Measurements from ENCODE around the gene FOLR3. TPM values are rescaled to one million over a fixed set of nuclear protein-coding genes. Genes with fewer than 3 reads are reported as not detected.

Gene FOLR3
- total RNA-seq, 1 experiment from 2014 or later = not detected

DNA sequence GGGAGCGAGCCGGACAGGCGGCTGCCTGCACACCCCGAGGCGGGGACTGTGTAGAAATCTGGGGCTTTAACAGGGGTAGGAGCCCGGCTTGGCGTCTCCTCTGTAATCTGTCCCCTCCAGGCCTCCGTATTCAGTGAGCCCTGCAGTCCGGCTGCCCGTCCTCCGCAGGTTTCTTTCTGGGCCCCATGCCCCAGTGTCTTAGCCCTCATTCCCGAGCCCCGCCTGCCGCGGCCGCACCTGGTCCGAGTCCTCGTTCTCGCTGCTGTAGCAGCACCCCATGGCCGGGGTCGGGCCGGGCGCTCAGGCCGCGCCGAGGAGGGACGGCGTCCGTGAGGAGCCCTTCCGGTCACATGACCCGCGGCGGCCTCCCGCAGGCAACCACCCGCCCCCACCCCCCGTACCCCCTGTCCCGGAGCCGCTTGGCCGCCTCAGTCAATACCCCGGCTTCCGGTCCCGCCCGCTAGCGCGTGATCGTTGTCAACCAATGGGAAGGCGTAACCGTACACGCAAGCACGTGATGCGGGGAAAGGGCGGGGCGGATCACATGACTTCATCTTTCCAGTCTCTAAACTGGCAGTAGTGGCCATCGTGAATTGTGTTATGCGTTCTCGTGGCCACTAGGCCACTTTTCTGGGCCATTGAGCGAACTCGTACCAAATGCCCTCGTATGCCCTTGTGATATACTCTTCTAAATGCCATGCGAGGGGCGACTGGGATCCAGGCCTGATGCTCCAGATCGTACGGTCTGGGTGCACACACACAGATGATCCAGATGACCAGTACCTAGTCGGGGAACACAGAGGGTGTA, 32.4 kb upstream of the FOLR3 start, which contains the start of gene LAMTOR1 (continued):
- TF ChIP-seq CTCF (IDR thresholded peaks at IDR 0.05 in 2 of 3, conservative IDR thresholded peaks at IDR 0.05 in 1 of 3; ENCODE audit: borderline replicate concordance in 1 of 3, insufficient read depth in 1 of 3, low read depth in 2 of 3, low read length in 2 of 3) = peak in 2 of 3 experiments; percentile 28 to 41; a peak in 1 of 6 replicates

DNA sequence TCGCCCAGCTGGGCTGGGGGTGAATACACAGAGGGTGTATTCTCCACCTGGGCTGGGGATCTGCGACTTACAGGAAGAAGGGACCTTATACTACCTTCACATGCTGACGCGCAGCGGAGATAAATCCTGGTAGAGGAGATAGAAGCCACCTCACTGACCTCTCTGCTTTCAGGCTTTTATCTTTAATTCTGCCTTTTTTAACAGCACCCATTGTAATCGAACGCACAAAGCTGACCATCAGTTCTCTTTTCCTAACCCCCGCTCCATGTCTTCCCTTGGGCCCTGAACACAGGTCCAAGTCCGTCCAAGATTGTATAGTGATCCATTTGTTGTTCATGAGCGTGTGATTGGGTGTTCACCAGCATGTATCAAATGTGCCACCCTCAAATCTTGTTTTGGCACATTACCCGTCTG, 31.8 kb upstream of the FOLR3 start:
- no peak for TF ChIP-seq SRF (IDR thresholded peaks at IDR 0.05; ENCODE audit: low read depth)
- TF ChIP-seq, protein P1, sequence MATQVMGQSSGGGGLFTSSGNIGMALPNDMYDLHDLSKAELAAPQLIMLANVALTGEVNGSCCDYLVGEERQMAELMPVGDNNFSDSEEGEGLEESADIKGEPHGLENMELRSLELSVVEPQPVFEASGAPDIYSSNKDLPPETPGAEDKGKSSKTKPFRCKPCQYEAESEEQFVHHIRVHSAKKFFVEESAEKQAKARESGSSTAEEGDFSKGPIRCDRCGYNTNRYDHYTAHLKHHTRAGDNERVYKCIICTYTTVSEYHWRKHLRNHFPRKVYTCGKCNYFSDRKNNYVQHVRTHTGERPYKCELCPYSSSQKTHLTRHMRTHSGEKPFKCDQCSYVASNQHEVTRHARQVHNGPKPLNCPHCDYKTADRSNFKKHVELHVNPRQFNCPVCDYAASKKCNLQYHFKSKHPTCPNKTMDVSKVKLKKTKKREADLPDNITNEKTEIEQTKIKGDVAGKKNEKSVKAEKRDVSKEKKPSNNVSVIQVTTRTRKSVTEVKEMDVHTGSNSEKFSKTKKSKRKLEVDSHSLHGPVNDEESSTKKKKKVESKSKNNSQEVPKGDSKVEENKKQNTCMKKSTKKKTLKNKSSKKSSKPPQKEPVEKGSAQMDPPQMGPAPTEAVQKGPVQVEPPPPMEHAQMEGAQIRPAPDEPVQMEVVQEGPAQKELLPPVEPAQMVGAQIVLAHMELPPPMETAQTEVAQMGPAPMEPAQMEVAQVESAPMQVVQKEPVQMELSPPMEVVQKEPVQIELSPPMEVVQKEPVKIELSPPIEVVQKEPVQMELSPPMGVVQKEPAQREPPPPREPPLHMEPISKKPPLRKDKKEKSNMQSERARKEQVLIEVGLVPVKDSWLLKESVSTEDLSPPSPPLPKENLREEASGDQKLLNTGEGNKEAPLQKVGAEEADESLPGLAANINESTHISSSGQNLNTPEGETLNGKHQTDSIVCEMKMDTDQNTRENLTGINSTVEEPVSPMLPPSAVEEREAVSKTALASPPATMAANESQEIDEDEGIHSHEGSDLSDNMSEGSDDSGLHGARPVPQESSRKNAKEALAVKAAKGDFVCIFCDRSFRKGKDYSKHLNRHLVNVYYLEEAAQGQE (IDR thresholded peaks at IDR 0.05; ENCODE audit: low read depth) = no peak
- TF ChIP-seq POLR2A (IDR thresholded peaks at IDR 0.05; ENCODE audit: borderline replicate concordance, extremely low read depth, insufficient read depth, insufficient read length) = no peak
- no peak for TF ChIP-seq JUND (IDR thresholded peaks at IDR 0.05)
- ChIA-PET CTCF (no interaction called here), RAD21 (ENCODE audit: low non-redundant PET in 1 of 2, low total read pairs in 2 of 2, uncharacterized antibody in 2 of 2, unreplicated experiment in 2 of 2) (no interaction called here), POLR2A (no interaction called here)
- Histone ChIP-seq H3K4me2 (ENCODE audit: low read length) (peak overlapping the region; percentile 88), H3K27ac (ENCODE audit: low read depth, low read length) (peak overlapping the region; percentile 69), H3K4me3 (replicated peaks in 1 of 2; ENCODE audit: low read depth in 1 of 2, low read length in 2 of 2) (peak overlapping the region; percentile 36 to 99), H3K36me3 (ENCODE audit: control insufficient read depth in 1 of 2, insufficient read depth in 2 of 2, low read length in 2 of 2) (peaks cover 1 to 4% of the 10 kb centered on the region in 2 experiments; a peak in 2 of 4 replicates), H3K4me1 (ENCODE audit: control insufficient read depth in 1 of 2, insufficient read depth in 2 of 2, low read length in 2 of 2) (peaks cover 11 to 18% of the 10 kb centered on the region in 2 experiments; a peak in 3 of 4 replicates), H3K27me3 (ENCODE audit: insufficient read depth, low read length) (no peaks in the 10 kb centered on the region), H3K9me3 (ENCODE audit: control insufficient read depth in 1 of 2, insufficient read depth in 1 of 2, low read depth in 1 of 2, low read length in 2 of 2) (no peaks in the 10 kb centered on the region), H2AFZ (ENCODE audit: low read depth, low read length, poor library complexity, severe bottlenecking) (no peak overlapping the region), H3K79me2 (ENCODE audit: insufficient read depth, low read length) (peaks cover 36% of the 10 kb centered on the region), H3K9ac (ENCODE audit: low read length) (peak overlapping the region; percentile 48), H3K9me2 (ENCODE audit: insufficient read depth) (no peaks in the 10 kb centered on the region), H4K20me1 (ENCODE audit: insufficient read depth) (no peaks in the 10 kb centered on the region)
- intact Hi-C loops (cut with micrococcal nuclease) = loop anchor here (1.0 to 5.0 kb wide), 3 partner anchors 9 to 119 kb away; partner anchors contain the start of genes ANAPC15, INPPL1, LRRC51 and NUMA1
- ATAC-seq (no peak), DNase-seq (ENCODE audit: low read depth, low spot score) (no peak)
- BruUV-seq (replicated peaks) = TSS peak; percentile 97

Measured in HCT116 (cell line).